ENCODE results near the gene IL21R. TPM values are rescaled to one million over a fixed set of nuclear protein-coding genes. Genes with fewer than 3 reads are reported as not detected.

The IL21R gene
- total and polyA plus RNA-seq, 10 of the 15 experiments (the other 5 are each of a cell fraction or from before 2014, with no cell fraction given) = 5.3 to 138 (median 82.5) TPM

- no TSS peak for BruUV-seq (replicated peaks)
- DNase-seq (ENCODE audit: low read depth, low spot score) = no peak
- Histone ChIP-seq H4K20me1 (ENCODE audit: control insufficient read depth, insufficient read depth) (no peaks in the 10 kb centered on the region; the same call in 1 of the 2 replicates), H3K4me2 (ENCODE audit: control insufficient read depth, insufficient read depth) (no peak overlapping the region), H3K9me3 (replicated peaks; ENCODE audit: control insufficient read depth, insufficient read depth, low read length) (no peaks in the 10 kb centered on the region), H3K4me3 (no peak overlapping the region), H2AFZ (ENCODE audit: control insufficient read depth, low read depth, low read length) (no peak overlapping the region), H3K36me3 (ENCODE audit: control insufficient read depth in 2 of 2, insufficient read depth in 2 of 2, low read length in 1 of 2) (peaks cover 26 to 39% of the 10 kb centered on the region in 2 experiments), H3K27me3 (replicated peaks in 1 of 2; ENCODE audit: control insufficient read depth in 2 of 2, insufficient read depth in 2 of 2, low read length in 1 of 2) (no peaks in the 10 kb centered on the region), H3K27ac (ENCODE audit: control insufficient read depth, insufficient read depth) (no peak overlapping the region), H3K9ac (ENCODE audit: control insufficient read depth, insufficient read depth, low read length) (no peak overlapping the region), H3K4me1 (ENCODE audit: control insufficient read depth, insufficient read depth, low read length) (no peaks in the 10 kb centered on the region), H3K79me2 (ENCODE audit: control insufficient read depth, insufficient read depth, low read length) (no peaks in the 10 kb centered on the region)
- ChIA-PET RAD21 (ENCODE audit: unreplicated experiment) (no interaction called here), SMC1A (ENCODE audit: uncharacterized antibody, unreplicated experiment) (no interaction called here), CTCF (interaction anchor here (1.4 kb wide), 1 partner anchor 33 kb away, joined by 3 read pairs; no protein-coding TSS in a partner anchor), POLR2A (no interaction called here)
- FAIRE-seq = no peak
- intact Hi-C loops (cut with micrococcal nuclease; ENCODE audit: unreplicated experiment) (no loop called here), in situ Hi-C loops (cut with MboI) (no loop called here)
- ATAC-seq = no peak
- TF ChIP-seq CBFB (IDR thresholded peaks at IDR 0.05; ENCODE audit: low read depth) (no peak), CHD1 (IDR thresholded peaks at IDR 0.05; ENCODE audit: low read depth, low read length) (no peak), PAX5 (IDR thresholded peaks at IDR 0.05; ENCODE audit: borderline replicate concordance, low read depth, low read length) (no peak), SRF (IDR thresholded peaks at IDR 0.05; ENCODE audit: low read depth in 2 of 2, low read length in 2 of 2) (0 out of 4 replicates have a peak, but pooled peaks of 1 of the 2 experiments have one; percentile 4), CHD4 (IDR thresholded peaks at IDR 0.05) (no peak), TBL1XR1 (IDR thresholded peaks at IDR 0.05; ENCODE audit: low read depth, low read length) (no peak), PML (IDR thresholded peaks at IDR 0.05; ENCODE audit: low read length) (no peak)
- TF ChIP-seq, protein P1, sequence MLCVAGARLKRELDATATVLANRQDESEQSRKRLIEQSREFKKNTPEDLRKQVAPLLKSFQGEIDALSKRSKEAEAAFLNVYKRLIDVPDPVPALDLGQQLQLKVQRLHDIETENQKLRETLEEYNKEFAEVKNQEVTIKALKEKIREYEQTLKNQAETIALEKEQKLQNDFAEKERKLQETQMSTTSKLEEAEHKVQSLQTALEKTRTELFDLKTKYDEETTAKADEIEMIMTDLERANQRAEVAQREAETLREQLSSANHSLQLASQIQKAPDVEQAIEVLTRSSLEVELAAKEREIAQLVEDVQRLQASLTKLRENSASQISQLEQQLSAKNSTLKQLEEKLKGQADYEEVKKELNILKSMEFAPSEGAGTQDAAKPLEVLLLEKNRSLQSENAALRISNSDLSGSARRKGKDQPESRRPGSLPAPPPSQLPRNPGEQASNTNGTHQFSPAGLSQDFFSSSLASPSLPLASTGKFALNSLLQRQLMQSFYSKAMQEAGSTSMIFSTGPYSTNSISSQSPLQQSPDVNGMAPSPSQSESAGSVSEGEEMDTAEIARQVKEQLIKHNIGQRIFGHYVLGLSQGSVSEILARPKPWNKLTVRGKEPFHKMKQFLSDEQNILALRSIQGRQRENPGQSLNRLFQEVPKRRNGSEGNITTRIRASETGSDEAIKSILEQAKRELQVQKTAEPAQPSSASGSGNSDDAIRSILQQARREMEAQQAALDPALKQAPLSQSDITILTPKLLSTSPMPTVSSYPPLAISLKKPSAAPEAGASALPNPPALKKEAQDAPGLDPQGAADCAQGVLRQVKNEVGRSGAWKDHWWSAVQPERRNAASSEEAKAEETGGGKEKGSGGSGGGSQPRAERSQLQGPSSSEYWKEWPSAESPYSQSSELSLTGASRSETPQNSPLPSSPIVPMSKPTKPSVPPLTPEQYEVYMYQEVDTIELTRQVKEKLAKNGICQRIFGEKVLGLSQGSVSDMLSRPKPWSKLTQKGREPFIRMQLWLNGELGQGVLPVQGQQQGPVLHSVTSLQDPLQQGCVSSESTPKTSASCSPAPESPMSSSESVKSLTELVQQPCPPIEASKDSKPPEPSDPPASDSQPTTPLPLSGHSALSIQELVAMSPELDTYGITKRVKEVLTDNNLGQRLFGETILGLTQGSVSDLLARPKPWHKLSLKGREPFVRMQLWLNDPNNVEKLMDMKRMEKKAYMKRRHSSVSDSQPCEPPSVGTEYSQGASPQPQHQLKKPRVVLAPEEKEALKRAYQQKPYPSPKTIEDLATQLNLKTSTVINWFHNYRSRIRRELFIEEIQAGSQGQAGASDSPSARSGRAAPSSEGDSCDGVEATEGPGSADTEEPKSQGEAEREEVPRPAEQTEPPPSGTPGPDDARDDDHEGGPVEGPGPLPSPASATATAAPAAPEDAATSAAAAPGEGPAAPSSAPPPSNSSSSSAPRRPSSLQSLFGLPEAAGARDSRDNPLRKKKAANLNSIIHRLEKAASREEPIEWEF (IDR thresholded peaks at IDR 0.05; ENCODE audit: insufficient replicate concordance, low read depth, low read length) = no peak
- TF ChIP-seq, protein P2, sequence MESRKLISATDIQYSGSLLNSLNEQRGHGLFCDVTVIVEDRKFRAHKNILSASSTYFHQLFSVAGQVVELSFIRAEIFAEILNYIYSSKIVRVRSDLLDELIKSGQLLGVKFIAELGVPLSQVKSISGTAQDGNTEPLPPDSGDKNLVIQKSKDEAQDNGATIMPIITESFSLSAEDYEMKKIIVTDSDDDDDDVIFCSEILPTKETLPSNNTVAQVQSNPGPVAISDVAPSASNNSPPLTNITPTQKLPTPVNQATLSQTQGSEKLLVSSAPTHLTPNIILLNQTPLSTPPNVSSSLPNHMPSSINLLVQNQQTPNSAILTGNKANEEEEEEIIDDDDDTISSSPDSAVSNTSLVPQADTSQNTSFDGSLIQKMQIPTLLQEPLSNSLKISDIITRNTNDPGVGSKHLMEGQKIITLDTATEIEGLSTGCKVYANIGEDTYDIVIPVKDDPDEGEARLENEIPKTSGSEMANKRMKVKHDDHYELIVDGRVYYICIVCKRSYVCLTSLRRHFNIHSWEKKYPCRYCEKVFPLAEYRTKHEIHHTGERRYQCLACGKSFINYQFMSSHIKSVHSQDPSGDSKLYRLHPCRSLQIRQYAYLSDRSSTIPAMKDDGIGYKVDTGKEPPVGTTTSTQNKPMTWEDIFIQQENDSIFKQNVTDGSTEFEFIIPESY (IDR thresholded peaks at IDR 0.05) = no peak
- 98% methylated on average over 14 of the region's 14 CpGs for WGBS (ENCODE audit: insufficient coverage, insufficient replicate concordance, low lambda C conversion rate, missing lambda C conversion rate)
Measured at GRCh38 chr16:27498916-27499658, 97.1 kb downstream of the IL21R start.
